SK-N-MC (cell line): ENCODE measurements around the gene FRMD3.

Experiments used
- EZH2 ChIP-seq: fragments of 200-600 bp; sonication (generic); IDR thresholded peaks from one replicate; pipeline ENCODE4 v1.6.1; 2017; ENCODE audit warnings: antibody characterized with exemption
- FOXP2 ChIP-seq: optimal IDR thresholded peaks from 2 replicates; pipeline ENCODE3; 2011; ENCODE audit warnings: mild to moderate bottlenecking, moderate library complexity; ENCODE audit not compliant: insufficient read depth; ENCODE audit errors: extremely low read length, control extremely low read depth
- POLR2AphosphoS5 ChIP-seq: IDR thresholded peaks from 2 replicates; pipeline ENCODE4 v1.6.1; 2012; ENCODE audit warnings: mild to moderate bottlenecking, low read depth, low read length, borderline replicate concordance

GRCh38 chr9:83449983-83450382 is 88.2 kb downstream of the FRMD3 start:
- TF ChIP-seq EZH2: no peak
- TF ChIP-seq POLR2AphosphoS5: no peak
- no peak for TF ChIP-seq FOXP2
